Panc1 (cell line): ENCODE measurements around the gene CCDC175. TPM values are rescaled to one million over a fixed set of nuclear protein-coding genes. Genes with fewer than 3 reads are reported as not detected.

Source experiments
- ATAC-seq: fragments of 200-7000 bp; cut with Tn5 transposase; 2 replicates; pipeline ENCODE4 v1.9.1; 2020; ENCODE audit warnings: mild to moderate bottlenecking, moderate library complexity
- BruUV-seq: library from RNA; stranded (reverse); fragments of 400-500 nt; replicated peaks from 2 replicates; lab custom pipeline; 2021; lab: Mats Ljungman, UMichigan
- CTCF ChIA-PET: fragments of 300-600 bp; sonication (Branson Sonifier 250); formaldehyde crosslinking; loops from one replicate; lab custom pipeline; 2022; ENCODE audit warnings: antibody characterized with exemption; lab: Charles Lee
- POLR2A ChIA-PET: fragments of 300-600 bp; sonication (Branson Sonifier 250); formaldehyde crosslinking; loops from one replicate; lab custom pipeline; 2022; ENCODE audit warnings: antibody characterized with exemption; lab: Charles Lee
- DNase-seq: peaks from one replicate; pipeline ENCODE4 v3.0.0-alpha.2; 2010; ENCODE audit warnings: low read depth, low spot score
- H3K27ac ChIP-seq: 2 replicates; pipeline ENCODE4 v1.5.1; 2011; ENCODE audit warnings: mild to moderate bottlenecking, low read length, inconsistent platforms
- H3K27me3 ChIP-seq: fragments of 200-500 bp; sonication (Bioruptor generic); 2 replicates; pipeline ENCODE4 v1.6.0; 2014; ENCODE audit warnings: low read length, inconsistent platforms; ENCODE audit not compliant: control insufficient read depth, insufficient read depth
- H3K36me3 ChIP-seq: fragments of 200-500 bp; sonication (Bioruptor generic); 2 replicates; pipeline ENCODE4 v1.5.1; 2014; ENCODE audit warnings: inconsistent platforms, mild to moderate bottlenecking, low read length, moderate library complexity; ENCODE audit not compliant: control insufficient read depth, insufficient read depth
- H3K4me1 ChIP-seq: 2 replicates; pipeline ENCODE4 v1.5.1; 2011; ENCODE audit warnings: inconsistent platforms, mild to moderate bottlenecking, low read length, moderate library complexity; ENCODE audit not compliant: control insufficient read depth, insufficient read depth
- H3K4me3 ChIP-seq, 2 experiments: 2 replicates each; pipeline ENCODE4 v1.5.1; 2011 to 2012; ENCODE audit warnings: low read depth in 2 of 2, low read length in 2 of 2, mild to moderate bottlenecking in 2 of 2, inconsistent platforms in 1 of 2, moderate library complexity in 1 of 2
- H3K9me3 ChIP-seq: fragments of 200-500 bp; sonication (Bioruptor generic); 2 replicates; pipeline ENCODE4 v1.5.1; 2014; ENCODE audit warnings: low read depth, mild to moderate bottlenecking, inconsistent platforms, low read length, moderate library complexity; ENCODE audit not compliant: control insufficient read depth, insufficient read depth
- POLR2AphosphoS5 ChIP-seq: IDR thresholded peaks from 2 replicates; pipeline ENCODE4 v1.6.1; 2012; ENCODE audit warnings: mild to moderate bottlenecking, low read depth, low read length, moderate library complexity
- SIN3A ChIP-seq: IDR thresholded peaks from 2 replicates; pipeline ENCODE4 v1.6.1; 2012; ENCODE audit warnings: low read depth, mild to moderate bottlenecking, low read length, moderate library complexity, borderline replicate concordance; ENCODE audit not compliant: insufficient read depth
- TCF7L2 ChIP-seq: IDR thresholded peaks from 2 replicates; pipeline ENCODE4 v1.6.1; 2011; ENCODE audit warnings: mild to moderate bottlenecking, low read depth, low read length, inconsistent platforms
- in situ Hi-C: cut with HindIII; loops from 2 replicates; pipeline ENCODE4 v1.10.0; 2016; ENCODE audit warnings: low sequenced_read_pairs, low pct_unique_long_range_greater_than_20kb
- intact Hi-C: fragments of 100-400 bp; cut with micrococcal nuclease; formaldehyde crosslinking; loops from one replicate; pipeline ENCODE4 v1.10.0; 2022; ENCODE audit not compliant: unreplicated experiment
- total RNA-seq: library from RNA; stranded (reverse); gene quantifications from one replicate; pipeline ENCODE4 v1.2.1, GENCODE V29; 2021; ENCODE audit not compliant: unreplicated experiment
- TF ChIP-seq, protein P1 (sequence below): fragments of 450-650 bp; IDR thresholded peaks from 2 replicates; pipeline ENCODE4 v1.5.1; 2017; ENCODE audit warnings: mild to moderate bottlenecking
- TF ChIP-seq, protein P2 (sequence below), 2 experiments: IDR thresholded peaks; 2 replicates each; pipeline ENCODE4 v1.6.1; 2011 to 2012; ENCODE audit warnings: low read depth in 2 of 2, control low read depth in 1 of 2, low read length in 1 of 2, mild to moderate bottlenecking in 1 of 2, moderate library complexity in 1 of 2; ENCODE audit not compliant: insufficient read depth in 1 of 2

The CCDC175 gene
- total RNA-seq, 1 experiment from 2014 or later, result not detected

DNA sequence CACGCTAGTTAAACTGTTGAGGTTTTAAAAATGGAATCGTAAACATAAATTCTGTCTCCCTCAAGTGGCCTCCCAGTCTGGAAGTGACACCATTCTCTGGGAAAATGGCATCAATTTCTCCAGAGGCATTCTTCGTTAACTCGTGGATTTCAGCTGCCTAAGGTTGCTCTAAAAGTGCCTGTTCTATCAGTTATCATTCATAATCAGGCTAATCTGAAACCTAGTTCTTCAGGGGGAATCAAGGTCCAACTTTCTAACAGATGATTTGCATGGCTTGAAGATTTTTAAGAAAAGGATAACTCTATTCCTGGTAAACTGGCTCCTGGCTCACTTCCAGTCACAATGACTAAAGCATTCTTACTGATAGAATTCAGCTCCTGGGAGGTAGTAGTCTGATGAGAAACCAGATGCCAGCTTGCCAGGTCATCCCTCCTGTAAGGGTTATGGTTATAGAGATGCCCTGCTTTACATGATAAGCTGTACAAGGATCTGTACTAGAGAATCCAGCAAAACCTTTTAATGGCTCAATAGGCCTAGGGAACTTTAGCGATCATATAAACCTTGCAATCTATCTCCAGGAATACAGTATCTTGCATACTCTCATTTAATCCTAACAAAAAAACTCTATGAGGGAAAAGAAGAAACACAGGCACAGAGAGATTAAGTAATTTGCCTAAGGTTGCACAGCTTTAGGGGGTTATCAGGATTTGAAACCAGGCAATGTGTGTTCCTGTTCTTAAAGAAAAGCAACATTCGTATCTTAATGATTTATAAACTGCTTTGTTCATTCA lies 93.9 kb downstream of the CCDC175 start:
- H3K36me3 ChIP-seq, result peaks cover 17% of the 10 kb centered on the region
- H3K27ac ChIP-seq, result peak overlapping the region; percentile 94
- no peak for ATAC-seq
- no peak for TF ChIP-seq POLR2AphosphoS5
- TF ChIP-seq, protein P1, sequence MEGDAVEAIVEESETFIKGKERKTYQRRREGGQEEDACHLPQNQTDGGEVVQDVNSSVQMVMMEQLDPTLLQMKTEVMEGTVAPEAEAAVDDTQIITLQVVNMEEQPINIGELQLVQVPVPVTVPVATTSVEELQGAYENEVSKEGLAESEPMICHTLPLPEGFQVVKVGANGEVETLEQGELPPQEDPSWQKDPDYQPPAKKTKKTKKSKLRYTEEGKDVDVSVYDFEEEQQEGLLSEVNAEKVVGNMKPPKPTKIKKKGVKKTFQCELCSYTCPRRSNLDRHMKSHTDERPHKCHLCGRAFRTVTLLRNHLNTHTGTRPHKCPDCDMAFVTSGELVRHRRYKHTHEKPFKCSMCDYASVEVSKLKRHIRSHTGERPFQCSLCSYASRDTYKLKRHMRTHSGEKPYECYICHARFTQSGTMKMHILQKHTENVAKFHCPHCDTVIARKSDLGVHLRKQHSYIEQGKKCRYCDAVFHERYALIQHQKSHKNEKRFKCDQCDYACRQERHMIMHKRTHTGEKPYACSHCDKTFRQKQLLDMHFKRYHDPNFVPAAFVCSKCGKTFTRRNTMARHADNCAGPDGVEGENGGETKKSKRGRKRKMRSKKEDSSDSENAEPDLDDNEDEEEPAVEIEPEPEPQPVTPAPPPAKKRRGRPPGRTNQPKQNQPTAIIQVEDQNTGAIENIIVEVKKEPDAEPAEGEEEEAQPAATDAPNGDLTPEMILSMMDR, result no peak
- TF ChIP-seq, protein P2, sequence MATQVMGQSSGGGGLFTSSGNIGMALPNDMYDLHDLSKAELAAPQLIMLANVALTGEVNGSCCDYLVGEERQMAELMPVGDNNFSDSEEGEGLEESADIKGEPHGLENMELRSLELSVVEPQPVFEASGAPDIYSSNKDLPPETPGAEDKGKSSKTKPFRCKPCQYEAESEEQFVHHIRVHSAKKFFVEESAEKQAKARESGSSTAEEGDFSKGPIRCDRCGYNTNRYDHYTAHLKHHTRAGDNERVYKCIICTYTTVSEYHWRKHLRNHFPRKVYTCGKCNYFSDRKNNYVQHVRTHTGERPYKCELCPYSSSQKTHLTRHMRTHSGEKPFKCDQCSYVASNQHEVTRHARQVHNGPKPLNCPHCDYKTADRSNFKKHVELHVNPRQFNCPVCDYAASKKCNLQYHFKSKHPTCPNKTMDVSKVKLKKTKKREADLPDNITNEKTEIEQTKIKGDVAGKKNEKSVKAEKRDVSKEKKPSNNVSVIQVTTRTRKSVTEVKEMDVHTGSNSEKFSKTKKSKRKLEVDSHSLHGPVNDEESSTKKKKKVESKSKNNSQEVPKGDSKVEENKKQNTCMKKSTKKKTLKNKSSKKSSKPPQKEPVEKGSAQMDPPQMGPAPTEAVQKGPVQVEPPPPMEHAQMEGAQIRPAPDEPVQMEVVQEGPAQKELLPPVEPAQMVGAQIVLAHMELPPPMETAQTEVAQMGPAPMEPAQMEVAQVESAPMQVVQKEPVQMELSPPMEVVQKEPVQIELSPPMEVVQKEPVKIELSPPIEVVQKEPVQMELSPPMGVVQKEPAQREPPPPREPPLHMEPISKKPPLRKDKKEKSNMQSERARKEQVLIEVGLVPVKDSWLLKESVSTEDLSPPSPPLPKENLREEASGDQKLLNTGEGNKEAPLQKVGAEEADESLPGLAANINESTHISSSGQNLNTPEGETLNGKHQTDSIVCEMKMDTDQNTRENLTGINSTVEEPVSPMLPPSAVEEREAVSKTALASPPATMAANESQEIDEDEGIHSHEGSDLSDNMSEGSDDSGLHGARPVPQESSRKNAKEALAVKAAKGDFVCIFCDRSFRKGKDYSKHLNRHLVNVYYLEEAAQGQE (IDR thresholded peaks at IDR 0.05; ENCODE audit: insufficient read depth in 1 of 2, low read depth in 2 of 2, low read length in 1 of 2), result no peak
- no peak for TF ChIP-seq SIN3A
- TF ChIP-seq TCF7L2, result no peak
- ChIA-PET POLR2A (no interaction called here), CTCF (interaction anchor here (1.1 kb wide), 1 partner anchor 94 kb away, joined by 4 read pairs; the partner anchor contains the start of gene CCDC175)
- in situ Hi-C loops, result no loop called here
- peak overlapping the region; percentile 87 to 94 for H3K4me3 ChIP-seq
- TSS peak; percentile 65 for BruUV-seq
- no peaks in the 10 kb centered on the region for H3K27me3 ChIP-seq
- peaks cover 19% of the 10 kb centered on the region for H3K4me1 ChIP-seq
- intact Hi-C loops, result no loop called here
- DNase-seq, result peak; percentile 56
- H3K9me3 ChIP-seq, result no peaks in the 10 kb centered on the region

DNA sequence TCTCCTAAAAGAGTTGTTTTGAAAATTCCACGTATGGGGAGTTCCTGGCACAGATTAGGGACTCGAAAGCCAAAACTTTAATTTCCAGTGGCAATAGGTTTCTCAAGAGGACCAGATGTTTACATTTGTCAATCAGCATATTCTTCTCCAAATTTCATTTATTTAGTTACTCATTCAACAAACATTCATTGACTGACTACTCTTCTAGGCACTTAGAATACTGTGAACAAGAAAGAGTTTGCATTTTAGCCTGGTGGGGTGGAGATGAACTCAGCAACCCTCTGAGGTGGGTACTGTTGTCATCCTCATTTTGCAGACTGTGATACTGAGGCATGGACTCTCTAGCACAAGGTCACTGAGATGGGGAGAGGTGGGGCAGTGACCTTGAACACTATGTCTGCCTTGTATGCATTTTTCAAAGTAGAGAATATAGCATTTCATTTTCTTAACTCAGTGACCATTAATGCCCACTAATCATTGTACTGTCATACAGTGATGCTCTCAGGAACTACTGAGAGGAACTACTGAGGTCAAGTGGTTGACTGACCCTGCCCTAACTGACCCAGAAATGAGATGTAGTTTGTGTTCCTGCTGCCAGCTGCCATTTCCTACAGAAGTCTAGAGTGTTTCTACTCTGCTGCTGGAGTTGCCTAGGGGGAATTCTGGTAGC lies 94.6 kb downstream of the CCDC175 start:
- Histone ChIP-seq H3K27me3 (no peaks in the 10 kb centered on the region), H3K9me3 (no peaks in the 10 kb centered on the region), H3K4me1 (peaks cover 19% of the 10 kb centered on the region), H3K4me3 (peak overlapping the region; percentile 87 to 94), H3K36me3 (peaks cover 20% of the 10 kb centered on the region), H3K27ac (peak overlapping the region; percentile 94)
- ChIA-PET CTCF (no interaction called here), POLR2A (no interaction called here)
- BruUV-seq, result no TSS peak
- no peak for TF ChIP-seq POLR2AphosphoS5
- TF ChIP-seq TCF7L2, result no peak
- TF ChIP-seq, protein P2 (IDR thresholded peaks at IDR 0.05; ENCODE audit: insufficient read depth in 1 of 2, low read depth in 2 of 2, low read length in 1 of 2), result no peak
- TF ChIP-seq, protein P1, result no peak
- TF ChIP-seq SIN3A, result no peak
- no peak for ATAC-seq
- DNase-seq, result peak; percentile 25
- in situ Hi-C loops (no loop called here), intact Hi-C loops (no loop called here)
